ENCODE data around the gene BCL10.

Gene BCL10

DNA sequence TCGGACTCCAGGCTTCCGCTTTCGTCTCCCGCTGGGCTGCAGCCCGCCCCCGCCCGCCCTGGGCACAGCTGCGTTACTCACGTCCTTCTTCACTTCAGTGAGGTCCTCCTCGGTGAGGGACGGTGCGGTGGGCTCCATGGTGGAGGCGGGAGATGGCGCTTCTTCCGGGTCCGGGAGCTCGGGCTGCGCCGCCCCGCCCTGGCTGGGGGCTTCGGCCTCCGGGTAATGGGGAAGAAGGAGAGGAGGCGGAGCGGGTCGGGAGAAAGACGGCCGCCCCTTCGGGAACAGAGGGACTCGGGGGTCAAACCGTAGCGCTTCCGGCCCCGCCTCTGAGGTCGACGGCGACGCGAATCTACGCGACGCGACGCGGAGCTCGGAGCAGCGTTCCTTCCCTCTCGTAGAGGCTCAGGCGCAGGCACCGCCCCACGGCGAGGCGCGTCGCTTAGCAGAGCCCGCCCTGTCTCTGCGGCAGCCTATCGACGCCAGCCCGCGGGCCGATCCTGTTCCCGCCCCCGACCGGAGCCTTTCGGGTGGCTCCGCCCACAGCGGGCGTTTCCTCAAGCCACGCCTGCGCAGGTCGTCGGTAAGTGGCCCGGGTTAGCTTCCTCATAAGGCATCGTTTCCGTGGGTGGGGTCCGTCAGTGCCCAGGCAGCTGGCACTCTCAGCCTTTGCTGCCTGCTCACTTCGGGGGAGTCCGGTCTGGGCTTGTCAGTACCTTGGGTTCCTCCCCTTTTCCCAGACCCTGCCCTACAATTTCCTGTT lies at the start of gene BCL10:
Gene BCL10, minus strand, starts transcription at position 418 of the 763 bp plus-strand sequence. Its CDS starts 280 bp downstream, at position 138.
- peak; percentile 94 for FAIRE-seq
- peak; percentile 95 for DNase-seq (ENCODE audit: insufficient read length, low spot score)

DNA sequence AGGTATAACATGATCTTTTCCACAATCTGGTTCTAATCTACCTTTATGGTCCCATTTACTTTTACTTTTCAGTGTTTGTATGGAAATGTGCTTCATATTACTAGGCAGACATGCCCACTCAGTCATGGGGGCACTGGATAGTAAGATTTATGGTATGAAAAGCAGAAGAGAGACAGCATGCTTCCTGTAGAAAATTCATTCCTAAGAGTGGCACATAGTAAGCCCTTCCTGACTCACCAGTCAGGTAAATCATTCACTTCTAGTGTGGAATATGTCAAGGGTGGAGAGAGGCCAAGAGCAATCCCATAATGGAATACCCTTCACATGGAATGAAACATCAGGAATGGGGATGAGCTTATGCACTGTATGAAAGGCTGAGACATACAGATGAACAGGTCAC lies 49.5 kb upstream of the BCL10 start:
- no peak for DNase-seq (ENCODE audit: insufficient read length, low spot score)
- no peak for FAIRE-seq

DNA sequence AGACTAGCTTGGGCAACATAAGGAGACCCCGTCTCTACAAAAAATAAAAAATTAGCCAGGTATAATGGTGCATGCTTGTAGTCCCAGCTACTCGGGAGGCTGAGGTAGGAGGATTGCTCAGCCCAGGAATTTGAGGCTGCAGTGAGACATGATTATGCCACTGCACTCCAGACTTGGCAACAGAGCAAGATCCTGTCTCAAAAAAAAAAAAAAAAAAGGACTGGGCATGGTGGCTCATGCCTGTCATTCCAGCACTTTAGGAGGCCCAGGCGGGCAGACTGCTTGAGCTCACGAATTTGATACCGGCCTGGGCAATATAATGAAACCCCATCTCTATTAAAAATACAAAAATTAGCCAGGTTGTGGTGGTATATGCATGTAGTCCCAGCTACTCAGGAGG lies 47.3 kb upstream of the BCL10 start:
- DNase-seq (ENCODE audit: insufficient read length, low spot score) (no peak), FAIRE-seq (no peak)

DNA sequence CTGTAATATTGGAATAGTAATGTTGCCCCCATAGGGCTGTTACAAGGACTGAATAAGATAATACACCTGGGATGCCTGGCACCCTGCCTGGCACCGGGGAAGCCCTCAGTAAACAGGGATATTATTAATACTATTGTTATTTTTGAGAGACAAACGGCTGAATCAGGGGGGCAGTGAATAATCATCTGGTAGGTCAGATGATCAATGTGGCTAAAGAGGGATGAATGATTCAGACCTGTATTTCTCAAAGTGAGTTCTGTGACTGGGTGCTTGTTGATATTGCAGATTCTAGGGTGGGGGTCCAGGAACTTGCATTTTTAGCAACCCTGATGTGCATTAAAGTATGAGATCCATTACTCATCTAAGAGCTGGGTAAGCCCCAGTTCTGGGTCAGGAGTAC lies 46.2 kb upstream of the BCL10 start:
- DNase-seq (ENCODE audit: insufficient read length, low spot score) (no peak), FAIRE-seq (no peak)

DNA sequence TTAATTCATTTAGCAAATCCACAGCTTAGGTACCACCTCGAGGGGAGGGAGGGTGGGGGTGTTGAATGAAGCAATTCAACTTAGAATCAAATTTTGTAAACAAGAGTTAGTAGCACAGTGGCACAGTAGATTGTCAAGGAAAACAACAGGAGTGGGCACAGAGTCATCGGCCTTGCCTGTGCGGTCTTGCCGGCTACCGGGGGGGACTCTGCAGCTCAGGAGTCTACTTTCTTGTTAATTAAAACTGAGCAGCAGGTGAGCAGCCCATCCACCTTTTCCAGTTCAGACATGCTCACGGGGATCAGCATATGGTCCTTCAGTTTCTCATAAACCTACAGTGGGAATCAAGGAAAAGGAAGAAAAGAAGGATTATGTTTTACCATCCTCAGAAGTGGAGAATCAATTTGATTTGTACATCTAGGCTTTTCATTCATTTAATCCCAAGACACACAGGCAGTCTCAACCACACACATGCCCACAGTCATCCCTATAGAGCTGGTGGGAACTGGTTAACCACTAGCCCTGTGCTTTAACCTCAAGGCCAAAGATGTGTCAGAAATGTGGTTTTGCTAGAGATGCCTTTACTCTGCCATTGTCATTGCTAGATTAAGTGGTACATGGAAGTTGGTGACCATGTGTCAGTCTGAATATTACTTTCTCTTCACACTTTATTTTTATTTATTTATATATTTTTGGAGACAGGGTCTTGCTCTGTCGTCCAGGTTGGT lies 45.0 kb upstream of the BCL10 start:
- DNase-seq (ENCODE audit: insufficient read length, low spot score) (no peak), FAIRE-seq (peak; percentile 51)

DNA sequence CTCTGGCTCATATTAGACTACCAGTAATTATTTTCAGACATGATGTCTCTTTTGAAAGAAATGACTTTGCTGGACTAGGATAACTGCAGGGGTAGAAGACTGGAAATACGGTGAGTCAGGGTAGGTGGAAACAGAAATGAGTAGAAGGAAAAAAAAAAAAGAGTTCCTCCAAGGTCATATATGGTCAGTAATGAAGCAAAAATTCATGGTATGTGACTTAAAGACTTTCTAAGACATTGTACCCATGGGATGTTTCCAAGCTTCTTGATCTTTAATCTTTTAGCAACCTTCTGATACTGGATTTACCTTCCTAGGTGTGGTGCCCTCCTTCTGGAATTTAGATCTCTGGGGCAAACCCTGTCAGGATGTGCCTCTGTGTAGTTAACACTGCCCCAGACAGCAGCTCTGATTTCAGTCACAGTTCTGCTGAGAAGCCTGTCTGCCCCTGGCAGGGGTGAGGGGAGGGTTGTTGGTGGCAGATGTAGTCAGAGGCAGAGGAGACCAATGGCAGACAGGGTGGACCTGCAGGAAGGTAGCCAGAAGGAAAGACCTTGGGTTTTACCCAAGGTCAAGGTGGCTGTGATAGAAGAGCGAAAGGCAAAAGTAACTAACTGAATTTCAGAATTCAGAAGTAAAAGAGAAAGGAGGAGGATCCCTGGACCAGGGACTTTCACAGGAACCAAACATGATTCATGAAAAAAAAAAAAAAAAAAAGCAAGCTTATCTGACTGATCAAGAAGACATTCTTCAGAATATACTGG lies 44.1 kb upstream of the BCL10 start:
- DNase-seq (ENCODE audit: insufficient read length, low spot score) (no peak), FAIRE-seq (peak; percentile 13)

DNA sequence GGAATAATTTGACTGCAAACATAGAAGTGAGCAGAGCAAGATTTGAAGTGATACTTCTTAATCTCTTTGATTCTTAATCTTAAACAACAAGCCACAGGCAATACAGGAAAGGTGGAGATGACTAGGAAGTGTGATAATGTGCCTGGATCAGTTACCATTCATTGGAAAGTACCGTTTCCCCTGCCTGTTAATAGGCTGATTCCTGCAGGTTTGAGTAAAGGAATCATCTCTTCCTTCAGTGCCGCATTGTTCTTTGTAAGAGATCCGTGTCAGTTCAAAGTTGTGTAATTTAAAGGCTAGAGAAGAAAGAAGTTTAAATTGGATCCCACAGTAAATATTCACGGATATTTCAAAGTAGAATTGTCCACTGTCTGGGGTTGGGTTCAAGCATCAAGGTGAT lies 43.5 kb upstream of the BCL10 start:
- FAIRE-seq (peak; percentile 40), DNase-seq (ENCODE audit: insufficient read length, low spot score) (no peak)

DNA sequence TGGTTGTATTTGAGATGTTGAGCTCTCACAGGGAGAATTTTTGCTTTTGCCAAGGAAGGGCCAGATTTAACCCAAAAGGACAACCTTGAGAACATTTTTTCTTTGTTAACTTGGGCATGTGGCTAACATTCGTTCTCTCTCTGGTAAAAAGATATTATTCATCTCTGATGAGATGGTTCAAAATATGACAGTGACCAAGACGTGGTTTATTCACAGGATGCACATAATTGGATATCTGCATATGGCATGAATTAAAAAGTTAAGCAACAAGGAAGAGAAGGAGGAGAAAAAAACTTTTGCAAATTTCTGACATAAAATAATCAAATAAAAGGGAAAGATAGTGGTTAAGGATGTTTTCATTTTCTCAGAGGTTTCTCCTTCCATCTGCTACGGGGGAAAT lies 43.1 kb upstream of the BCL10 start:
- DNase-seq (ENCODE audit: insufficient read length, low spot score): no peak
- FAIRE-seq: no peak

DNA sequence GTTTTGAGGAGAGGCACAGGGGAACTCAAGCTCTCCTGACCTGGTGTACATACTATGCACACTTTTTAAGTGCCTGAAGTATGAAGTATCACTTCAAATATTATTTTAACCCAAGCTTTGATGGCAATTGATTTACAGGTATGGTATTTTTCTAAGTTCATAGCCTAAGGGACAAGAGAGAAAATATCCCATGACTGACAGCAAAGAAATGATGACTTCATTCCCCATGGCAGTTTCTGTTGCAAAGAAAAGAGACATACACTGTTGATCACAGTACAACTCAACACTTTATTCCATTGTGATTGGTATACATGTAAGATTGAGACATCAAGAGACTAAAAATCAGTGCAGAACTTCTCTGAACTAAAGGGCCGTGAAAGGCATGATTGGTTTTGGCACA lies 41.8 kb upstream of the BCL10 start:
- FAIRE-seq (no peak), DNase-seq (ENCODE audit: insufficient read length, low spot score) (no peak)

DNA sequence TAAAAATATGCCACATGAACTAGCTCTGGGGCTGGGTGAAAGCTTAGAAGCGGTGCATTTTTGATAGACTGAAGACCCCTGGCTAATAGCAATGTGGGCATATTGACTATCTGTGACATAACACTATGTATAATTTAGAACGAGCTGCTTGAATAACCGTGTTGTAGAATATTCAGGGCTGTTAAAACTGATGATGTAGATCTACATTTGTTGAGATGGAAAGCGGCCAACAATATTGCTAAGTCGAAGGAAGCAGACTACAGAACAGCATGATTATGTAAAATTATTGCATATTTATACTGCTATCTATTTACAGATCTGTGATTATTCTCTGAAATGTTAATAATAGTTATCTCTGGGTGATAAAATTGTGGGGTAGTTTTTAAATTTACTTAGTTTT lies 41.1 kb upstream of the BCL10 start:
- FAIRE-seq: no peak

DNA sequence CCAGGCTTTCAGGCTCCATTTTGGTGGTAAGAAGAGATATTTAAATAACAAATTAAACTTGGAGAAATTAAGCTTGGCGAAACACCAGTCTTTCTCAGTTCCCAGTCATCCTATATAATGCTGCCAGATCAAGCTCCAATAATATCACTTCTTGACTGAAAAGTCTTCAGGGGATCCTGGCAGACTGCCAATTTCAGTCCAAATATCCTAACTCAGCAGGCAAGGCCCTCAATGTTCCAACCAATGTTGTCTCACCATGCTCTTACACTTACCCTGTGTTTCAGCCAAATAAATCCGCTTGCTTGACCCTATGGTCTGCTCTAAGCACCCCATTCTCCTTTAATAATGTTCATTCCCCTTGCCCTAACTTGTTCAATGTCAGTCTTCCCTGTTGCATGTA lies 39.9 kb upstream of the BCL10 start:
- DNase-seq (ENCODE audit: insufficient read length, low spot score) (no peak), FAIRE-seq (no peak)

More for the DNA sequence above, 41.1 kb upstream of the BCL10 start:
- DNase-seq (ENCODE audit: insufficient read length, low spot score): no peak

DNA sequence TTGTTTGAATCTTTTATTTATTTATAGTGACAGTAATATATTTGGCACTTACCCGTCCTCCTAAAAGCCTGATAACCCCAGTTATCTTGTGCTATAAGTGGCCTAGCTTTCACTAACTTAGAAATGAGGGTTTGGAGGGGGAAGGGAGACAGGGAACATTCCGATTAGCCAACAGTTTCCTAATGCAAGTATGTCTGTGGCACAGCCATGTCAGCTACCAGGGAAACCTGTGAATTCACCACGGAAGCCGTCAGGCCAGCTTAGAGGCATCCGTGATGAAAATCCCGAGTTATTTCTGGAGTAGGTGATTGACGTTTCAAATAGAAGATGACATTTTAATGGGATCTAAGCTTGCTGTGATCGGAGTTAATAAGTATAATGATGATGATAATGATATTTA lies 39.4 kb upstream of the BCL10 start:
- FAIRE-seq (no peak), DNase-seq (ENCODE audit: insufficient read length, low spot score) (no peak)

DNA sequence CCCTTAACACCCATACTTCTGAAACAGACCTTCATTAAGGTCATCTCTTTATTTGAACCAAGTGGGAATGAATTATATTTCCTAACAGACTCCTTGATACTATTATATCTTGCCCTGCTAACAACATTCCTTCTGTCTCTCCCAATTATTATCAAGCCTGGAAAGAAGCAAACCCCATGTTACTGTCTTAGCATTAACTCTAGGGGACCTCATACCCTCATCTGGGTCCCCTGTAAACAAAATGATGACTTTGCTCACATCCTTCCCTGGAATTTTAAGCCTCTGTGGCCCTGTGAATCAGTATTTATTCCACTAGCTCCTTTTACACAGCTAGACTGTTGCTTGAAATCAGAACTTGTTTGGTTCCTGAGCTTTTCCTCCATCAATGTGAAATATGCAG lies 38.3 kb upstream of the BCL10 start:
- DNase-seq (ENCODE audit: insufficient read length, low spot score) (no peak), FAIRE-seq (no peak)

DNA sequence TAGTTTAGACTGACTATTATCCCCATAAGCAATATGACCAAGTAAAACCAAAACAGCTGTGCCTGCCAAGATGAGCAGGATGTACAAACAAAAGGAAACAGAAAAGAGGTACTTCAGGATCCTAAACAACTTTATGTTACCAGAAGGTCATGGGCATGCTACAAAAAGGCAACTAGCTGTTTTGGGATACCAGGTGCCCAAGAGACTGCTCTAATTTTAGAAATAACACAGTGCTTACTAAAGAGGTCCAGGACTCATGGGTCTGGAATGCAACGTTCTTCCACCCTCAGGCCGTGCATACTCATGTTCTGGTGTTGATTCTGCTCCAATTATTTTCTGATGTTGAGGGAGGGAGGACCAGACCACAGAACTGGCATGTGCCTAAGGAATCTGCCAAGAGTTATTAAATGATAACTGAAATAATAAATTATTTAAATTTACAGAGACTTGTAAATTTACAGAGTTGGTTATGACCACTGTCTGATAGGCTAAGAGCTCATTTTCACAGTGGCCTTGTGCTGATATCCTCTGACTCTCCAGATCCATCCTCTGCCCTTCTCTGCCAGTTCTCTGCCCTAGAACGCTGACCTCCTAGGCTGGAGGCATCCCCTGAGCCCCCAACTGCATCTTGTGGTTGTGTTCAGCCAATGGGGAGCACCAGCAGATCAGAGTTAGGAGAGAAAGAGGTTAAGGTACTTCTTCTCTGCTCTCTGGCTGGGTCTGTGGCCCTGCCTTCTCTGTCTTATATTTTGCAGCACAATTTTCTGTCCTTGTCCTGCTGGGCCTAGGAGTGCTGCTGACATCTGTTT lies 37.7 kb upstream of the BCL10 start:
- no peak for DNase-seq (ENCODE audit: insufficient read length, low spot score)
- no peak for FAIRE-seq

DNA sequence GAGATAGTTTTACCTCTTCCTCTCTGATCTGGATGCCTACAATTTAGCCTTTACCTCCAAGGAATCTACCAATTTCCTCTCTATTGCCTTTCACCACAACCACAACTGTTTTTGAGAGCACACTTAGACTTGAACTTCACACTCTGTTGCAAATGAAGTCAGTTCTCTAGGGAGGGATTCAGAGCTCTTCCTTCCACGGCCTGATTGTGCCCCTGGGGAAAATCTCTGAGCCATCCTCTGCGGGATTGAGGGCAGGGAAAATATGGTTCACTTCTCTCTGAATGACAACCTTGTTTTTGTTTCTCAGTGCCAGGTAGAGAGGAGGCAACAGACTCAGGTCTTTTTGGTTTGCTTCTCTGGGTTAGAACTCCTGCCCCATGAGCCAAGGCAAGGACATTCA lies 35.4 kb upstream of the BCL10 start:
- DNase-seq (ENCODE audit: insufficient read length, low spot score): no peak
- no peak for FAIRE-seq

DNA sequence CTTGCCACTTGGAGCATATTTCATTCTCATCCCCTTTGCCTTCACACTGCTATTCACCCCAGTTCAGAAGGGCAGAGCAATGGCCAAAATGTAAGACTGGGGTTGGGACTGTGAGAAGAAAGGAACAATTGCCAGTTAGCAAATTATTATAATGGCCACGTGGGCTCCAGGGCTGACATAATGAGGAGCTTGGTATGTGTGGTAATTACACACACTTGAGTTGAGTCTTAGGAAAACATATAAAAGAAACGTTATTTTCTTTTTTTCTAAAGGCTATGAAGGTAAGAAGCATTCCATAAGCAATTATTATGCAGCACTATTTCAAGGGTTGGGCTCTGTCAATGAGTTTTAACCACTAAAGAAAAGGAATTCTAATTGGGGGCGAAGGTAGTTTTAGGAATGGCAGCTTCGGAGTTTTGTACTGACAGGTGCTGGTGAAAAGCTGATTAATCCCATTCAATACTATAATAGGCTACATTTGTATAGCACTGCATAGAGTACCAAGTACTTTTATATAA lies 32.5 kb upstream of the BCL10 start:
- no peak for DNase-seq (ENCODE audit: insufficient read length, low spot score)
- no peak for FAIRE-seq

DNA sequence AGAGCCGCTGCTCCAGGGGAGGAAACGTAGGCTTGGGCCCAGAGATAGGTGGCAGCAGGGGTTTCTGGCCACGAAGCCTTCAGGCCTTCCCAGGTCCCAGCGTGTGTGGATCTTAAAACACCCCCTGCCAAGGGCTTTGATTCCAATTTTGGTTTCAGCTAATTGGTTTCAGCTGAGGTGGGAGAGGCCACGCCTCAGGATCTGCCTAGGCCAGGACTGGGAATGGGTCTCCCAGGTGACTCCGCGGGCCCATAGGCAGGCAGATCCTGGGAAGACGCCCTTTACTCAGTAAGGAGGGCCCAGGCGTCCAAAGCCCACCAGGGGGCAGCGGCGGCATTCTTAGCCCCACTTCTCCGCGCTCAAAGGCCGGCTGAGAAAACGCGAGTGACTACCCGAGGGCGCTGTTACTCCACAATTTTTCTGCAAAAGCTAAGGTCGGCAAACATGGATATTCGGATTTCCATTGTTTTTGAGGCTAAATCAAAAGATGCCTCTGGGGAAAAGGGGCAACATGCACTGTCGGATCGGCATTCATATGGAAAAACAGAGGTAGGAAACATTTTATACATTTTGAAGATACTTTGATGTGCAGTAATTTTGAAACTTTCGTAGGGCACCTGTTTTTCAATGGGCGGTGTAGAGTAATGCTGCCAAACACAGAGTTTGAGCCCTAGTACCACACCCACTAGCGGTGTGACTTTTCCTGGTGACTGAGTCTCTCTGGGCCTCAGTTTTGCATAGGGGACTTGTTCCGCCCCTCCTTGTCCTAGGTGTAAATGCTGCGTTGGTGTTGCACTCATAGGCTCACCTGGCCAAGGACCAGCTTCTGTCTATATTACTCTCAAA lies 31.8 kb upstream of the BCL10 start:
- FAIRE-seq (peak; percentile 66), DNase-seq (ENCODE audit: insufficient read length, low spot score) (peak; percentile 66)

DNA sequence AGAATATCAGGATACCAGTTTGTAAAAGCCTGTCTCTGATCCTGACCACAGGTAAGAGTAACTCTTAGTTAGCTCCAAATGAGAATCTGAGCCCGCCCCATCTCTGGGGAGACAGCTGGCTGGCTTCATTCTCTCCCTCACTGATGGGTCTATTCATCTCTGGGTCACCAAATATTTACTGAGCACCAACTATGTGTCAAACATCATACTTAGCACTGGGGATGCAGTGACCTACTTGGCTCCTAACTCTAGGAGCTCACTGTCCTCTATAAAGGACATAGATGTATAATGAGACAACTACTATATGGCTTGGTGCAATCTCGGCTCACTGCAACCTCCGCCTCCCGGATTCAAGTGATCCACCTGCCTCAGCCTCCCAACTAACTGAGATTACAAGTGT lies 29.8 kb upstream of the BCL10 start:
- FAIRE-seq (no peak), DNase-seq (ENCODE audit: insufficient read length, low spot score) (no peak)

DNA sequence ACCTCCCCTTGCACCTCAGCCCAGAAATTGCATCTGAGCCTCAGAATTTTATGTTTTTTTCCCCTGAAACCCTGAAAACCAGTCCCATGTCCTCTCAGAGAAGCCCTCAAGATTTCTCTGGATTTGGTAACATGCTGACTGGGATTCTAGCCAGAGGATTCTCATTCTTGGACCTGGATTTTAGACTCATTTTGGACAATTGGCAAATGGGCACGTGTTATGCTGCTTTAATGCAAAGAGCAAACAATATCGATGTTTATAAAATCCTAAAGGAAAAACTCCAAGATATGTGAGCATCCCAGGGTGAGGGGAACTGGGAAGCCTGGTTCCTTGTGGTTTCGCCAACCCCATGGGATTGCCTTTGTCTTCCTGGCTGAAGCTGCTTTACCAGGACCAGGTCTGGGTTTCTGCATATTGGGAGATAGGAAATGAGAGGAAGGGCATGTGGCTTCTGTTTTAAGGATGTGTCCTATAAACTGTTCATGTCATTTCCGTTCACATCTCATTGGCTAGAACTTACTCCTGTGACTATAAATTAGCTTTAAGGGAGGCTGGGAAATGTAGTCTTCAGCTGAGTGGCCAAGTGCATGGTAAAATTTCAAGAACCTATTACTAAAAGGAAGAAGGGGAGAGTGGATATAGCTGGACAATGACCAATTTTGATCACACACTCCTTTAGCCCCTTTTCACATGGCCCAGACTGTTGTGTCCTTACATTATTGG lies 27.2 kb upstream of the BCL10 start:
- no peak for DNase-seq (ENCODE audit: insufficient read length, low spot score)

More for the DNA sequence above, 27.2 kb upstream of the BCL10 start:
- no peak for FAIRE-seq

Measured in HTR-8/SVneo (cell line).